Calu3 (cell line): ENCODE measurements around the gene LCN6. TPM values are rescaled to one million over a fixed set of nuclear protein-coding genes. Genes with fewer than 3 reads are reported as not detected.

ENCODE experiments used
- BruUV-seq: library from RNA; stranded (reverse); fragments of 400-500 nt; replicated peaks from 2 replicates; lab custom pipeline; 2021; lab: Mats Ljungman, UMichigan
- CTCF ChIA-PET: fragments of 300-600 bp; sonication (Branson Sonifier 250); formaldehyde crosslinking; loops from one replicate; lab custom pipeline; 2022; ENCODE audit warnings: antibody characterized with exemption; lab: Charles Lee
- DNase-seq: peaks from one replicate; pipeline ENCODE4 v3.0.0; 2022
- H3K27ac Mint-ChIP-seq: one replicate; pipeline ENCODE4 v1.8.0; 2022; ENCODE audit warnings: mixed read lengths; ENCODE audit not compliant: unreplicated experiment
- H3K27me3 Mint-ChIP-seq: one replicate; pipeline ENCODE4 v1.8.0; 2022; ENCODE audit warnings: mixed read lengths; ENCODE audit not compliant: unreplicated experiment
- H3K36me3 Mint-ChIP-seq: one replicate; pipeline ENCODE4 v1.8.0; 2022; ENCODE audit warnings: mild to moderate bottlenecking, moderate library complexity, mixed read lengths; ENCODE audit not compliant: insufficient read depth, unreplicated experiment
- H3K4me1 Mint-ChIP-seq: one replicate; pipeline ENCODE4 v1.8.0; 2022; ENCODE audit warnings: mild to moderate bottlenecking, low read depth, mixed read lengths; ENCODE audit not compliant: unreplicated experiment
- H3K4me3 Mint-ChIP-seq: one replicate; pipeline ENCODE4 v1.8.0; 2022; ENCODE audit warnings: mild to moderate bottlenecking, low read depth, moderate library complexity, mixed read lengths; ENCODE audit not compliant: unreplicated experiment
- H3K9me3 Mint-ChIP-seq: one replicate; pipeline ENCODE4 v1.8.0; 2022; ENCODE audit warnings: low read depth, mixed read lengths; ENCODE audit not compliant: unreplicated experiment
- intact Hi-C: fragments of 100-400 bp; cut with micrococcal nuclease; formaldehyde crosslinking; loops from one replicate; pipeline ENCODE4 v1.10.0; 2022; ENCODE audit not compliant: unreplicated experiment
- total RNA-seq: library from RNA; stranded (reverse); gene quantifications from 2 replicates; pipeline ENCODE4 v1.2.3, GENCODE V29; 2022
- TF ChIP-seq, protein P1 (sequence below): fragments of 200-600 bp; IDR thresholded peaks from one replicate; pipeline ENCODE4 v1.8.0; 2022; ENCODE audit warnings: antibody characterized with exemption; ENCODE audit not compliant: unreplicated experiment

Gene LCN6
- total RNA-seq, 1 experiment from 2014 or later: not detected

DNA sequence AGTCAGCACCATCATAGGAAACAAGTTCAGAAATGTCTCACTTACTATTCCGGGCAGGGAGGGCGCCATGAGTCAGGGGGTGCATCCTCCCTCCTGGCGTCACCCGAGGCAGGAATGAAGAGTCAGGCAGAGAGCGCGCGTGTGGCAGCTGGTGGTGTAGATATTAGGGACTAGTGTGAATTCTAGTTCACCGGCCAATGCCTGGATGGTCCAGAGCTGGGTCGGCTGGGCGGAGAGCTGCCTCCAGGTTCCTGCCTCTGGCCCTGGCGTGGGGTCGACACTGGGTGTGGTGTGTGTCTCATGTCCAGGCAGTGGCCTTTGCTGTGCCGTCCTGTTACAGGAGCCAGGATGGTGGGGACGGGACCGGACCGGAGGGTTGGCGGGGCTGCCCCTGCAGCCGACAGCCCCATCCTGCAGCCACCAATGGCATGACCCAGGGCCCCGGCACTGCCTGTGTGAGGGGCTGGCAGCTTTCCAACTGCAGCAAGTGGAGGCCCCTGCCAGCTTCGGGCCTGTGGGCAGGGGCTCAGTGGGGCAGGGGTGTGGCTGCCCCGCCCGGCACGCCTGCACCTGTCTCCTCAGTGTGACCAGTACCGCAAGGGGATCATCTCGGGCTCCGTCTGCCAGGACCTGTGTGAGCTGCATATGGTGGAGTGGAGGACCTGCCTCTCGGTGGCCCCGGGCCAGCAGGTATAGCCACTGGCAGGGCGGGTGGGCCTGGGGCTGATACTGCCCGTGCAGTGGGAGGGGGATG lies 26.8 kb downstream of the LCN6 start:
- DNase-seq: no peak
- Mint-ChIP-seq H3K4me3 (no peak overlapping the region), H3K27me3 (no peaks in the 10 kb centered on the region), H3K4me1 (peaks cover 4% of the 10 kb centered on the region), H3K9me3 (no peaks in the 10 kb centered on the region), H3K27ac (no peak overlapping the region), H3K36me3 (peaks cover 44% of the 10 kb centered on the region)
- BruUV-seq: no TSS peak
- CTCF ChIA-PET: no interaction called here
- TF ChIP-seq, protein P1, sequence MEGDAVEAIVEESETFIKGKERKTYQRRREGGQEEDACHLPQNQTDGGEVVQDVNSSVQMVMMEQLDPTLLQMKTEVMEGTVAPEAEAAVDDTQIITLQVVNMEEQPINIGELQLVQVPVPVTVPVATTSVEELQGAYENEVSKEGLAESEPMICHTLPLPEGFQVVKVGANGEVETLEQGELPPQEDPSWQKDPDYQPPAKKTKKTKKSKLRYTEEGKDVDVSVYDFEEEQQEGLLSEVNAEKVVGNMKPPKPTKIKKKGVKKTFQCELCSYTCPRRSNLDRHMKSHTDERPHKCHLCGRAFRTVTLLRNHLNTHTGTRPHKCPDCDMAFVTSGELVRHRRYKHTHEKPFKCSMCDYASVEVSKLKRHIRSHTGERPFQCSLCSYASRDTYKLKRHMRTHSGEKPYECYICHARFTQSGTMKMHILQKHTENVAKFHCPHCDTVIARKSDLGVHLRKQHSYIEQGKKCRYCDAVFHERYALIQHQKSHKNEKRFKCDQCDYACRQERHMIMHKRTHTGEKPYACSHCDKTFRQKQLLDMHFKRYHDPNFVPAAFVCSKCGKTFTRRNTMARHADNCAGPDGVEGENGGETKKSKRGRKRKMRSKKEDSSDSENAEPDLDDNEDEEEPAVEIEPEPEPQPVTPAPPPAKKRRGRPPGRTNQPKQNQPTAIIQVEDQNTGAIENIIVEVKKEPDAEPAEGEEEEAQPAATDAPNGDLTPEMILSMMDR: no peak
- intact Hi-C loops: no loop called here

DNA sequence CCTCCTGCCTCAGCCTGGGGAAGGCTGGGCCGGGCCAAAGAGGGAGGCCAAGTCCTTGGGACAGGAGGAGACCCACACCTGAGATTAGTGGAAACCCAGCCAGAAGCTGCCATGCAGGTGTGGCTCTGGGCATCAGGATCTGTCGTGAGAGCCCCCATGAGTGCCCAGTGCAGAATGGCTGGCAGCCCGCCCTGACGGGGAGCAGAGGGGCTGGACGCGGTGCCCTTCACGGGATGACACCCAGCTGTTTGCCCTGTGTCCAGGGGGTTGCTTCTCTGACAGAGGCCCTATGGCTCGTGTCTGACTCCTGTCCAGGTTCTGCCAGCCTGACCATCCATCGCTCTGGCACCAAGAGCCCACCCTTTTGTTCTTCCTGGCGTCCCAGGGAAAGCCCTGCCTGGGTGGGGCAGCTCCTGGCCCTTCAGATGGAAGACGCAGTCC lies 27.4 kb downstream of the LCN6 start:
- H3K27me3 Mint-ChIP-seq: peaks cover 6% of the 10 kb centered on the region
- no peak overlapping the region for H3K4me3 Mint-ChIP-seq
- intact Hi-C loops: no loop called here
- no peaks in the 10 kb centered on the region for H3K9me3 Mint-ChIP-seq
- BruUV-seq: no TSS peak
- no peak for DNase-seq
- H3K4me1 Mint-ChIP-seq: no peaks in the 10 kb centered on the region
- H3K36me3 Mint-ChIP-seq: peaks cover 40% of the 10 kb centered on the region
- TF ChIP-seq, protein P1: no peak
- CTCF ChIA-PET: no interaction called here
- H3K27ac Mint-ChIP-seq: no peak overlapping the region

DNA sequence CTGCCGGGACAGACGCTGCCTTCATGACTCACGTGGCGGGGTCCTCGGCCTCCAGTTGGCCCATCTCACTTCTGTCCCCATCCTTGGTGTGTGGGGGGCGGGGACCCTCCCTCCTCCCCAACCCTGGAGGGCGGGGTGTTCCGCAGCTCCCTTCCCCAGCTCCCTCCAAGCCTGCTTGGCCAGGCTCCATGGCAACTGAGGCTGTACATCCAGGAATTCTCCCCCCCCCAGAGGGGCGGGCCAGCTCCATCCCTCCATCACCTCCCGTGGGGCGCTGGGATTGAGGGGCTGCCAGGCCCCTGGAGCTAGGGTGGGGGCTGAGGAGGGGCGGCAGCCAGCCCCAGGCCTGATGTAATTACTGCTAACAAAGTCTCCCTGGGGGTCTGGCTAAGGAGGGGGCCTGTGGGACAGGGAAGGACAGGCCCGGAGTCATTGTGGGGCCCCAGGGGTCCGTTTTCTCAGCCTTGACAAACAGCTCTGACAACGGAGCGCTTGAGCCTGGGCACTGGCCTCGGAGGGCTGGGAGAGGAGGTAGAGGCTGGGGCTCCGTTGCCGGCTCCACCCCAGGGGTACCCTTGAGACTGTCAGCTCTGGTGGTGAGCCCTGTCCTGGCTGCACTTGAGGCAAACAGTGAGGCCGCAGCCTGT lies 28.0 kb downstream of the LCN6 start:
- no peaks in the 10 kb centered on the region for H3K9me3 Mint-ChIP-seq
- BruUV-seq: no TSS peak
- H3K27me3 Mint-ChIP-seq: peaks cover 11% of the 10 kb centered on the region
- no peak overlapping the region for H3K27ac Mint-ChIP-seq
- CTCF ChIA-PET: interaction anchor here (0.7 kb wide), 1 partner anchor 77 kb away, joined by 5 read pairs; no protein-coding TSS in a partner anchor
- no peaks in the 10 kb centered on the region for H3K4me1 Mint-ChIP-seq
- TF ChIP-seq, protein P1: no peak
- intact Hi-C loops: no loop called here
- no peak for DNase-seq
- H3K4me3 Mint-ChIP-seq: no peak overlapping the region
- H3K36me3 Mint-ChIP-seq: peaks cover 34% of the 10 kb centered on the region

DNA sequence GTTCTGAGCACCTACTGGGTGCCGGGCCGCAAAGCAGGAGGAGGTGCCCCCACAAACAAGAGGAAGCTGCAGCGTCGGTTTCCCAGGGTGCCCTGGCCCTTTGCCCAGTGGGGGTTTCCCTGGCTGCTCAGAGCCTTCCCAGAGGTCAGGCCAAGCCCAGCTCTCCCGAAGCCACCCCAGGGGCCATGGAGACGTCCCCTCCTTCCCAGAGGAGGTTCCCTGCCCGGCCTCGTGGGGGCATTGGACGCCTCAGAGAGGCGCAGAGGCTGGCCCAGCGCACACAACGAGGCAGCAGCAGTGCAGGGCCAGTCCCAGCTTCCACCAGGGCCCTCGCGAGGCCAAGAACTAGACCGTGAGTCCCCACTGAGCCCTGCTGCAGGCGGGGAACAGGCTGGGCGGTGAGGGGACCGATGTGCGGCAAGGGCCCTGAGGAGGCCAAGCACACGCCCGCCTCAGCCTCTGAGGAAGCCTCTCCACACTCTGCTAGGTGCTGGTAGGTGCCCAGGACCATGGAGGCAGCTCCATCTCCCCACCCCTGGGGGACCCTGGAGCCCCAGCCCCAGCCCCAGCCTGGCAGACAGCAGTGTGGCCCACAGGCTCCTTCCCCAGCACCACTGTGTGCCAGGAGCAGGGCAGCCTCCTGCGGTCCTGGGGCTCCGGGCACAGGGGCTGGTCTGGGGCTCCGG lies 29.0 kb downstream of the LCN6 start:
- TF ChIP-seq, protein P1: no peak
- peak; percentile 32 for DNase-seq
- no TSS peak for BruUV-seq
- peaks cover 12% of the 10 kb centered on the region for H3K27me3 Mint-ChIP-seq
- no peaks in the 10 kb centered on the region for H3K9me3 Mint-ChIP-seq
- peaks cover 27% of the 10 kb centered on the region for H3K36me3 Mint-ChIP-seq
- H3K4me1 Mint-ChIP-seq: no peaks in the 10 kb centered on the region
- CTCF ChIA-PET: no interaction called here
- no peak overlapping the region for H3K4me3 Mint-ChIP-seq
- intact Hi-C loops: no loop called here
- no peak overlapping the region for H3K27ac Mint-ChIP-seq
